GM15510 (cell line): ENCODE data around the gene FIG4.

Experiments used
- POLR2A ChIP-seq: IDR thresholded peaks from 3 replicates; pipeline ENCODE4 v1.6.1; 2011; ENCODE audit warnings: borderline replicate concordance; ENCODE audit not compliant: insufficient read length; ENCODE audit errors: extremely low read depth

FIG4 gene

DNA sequence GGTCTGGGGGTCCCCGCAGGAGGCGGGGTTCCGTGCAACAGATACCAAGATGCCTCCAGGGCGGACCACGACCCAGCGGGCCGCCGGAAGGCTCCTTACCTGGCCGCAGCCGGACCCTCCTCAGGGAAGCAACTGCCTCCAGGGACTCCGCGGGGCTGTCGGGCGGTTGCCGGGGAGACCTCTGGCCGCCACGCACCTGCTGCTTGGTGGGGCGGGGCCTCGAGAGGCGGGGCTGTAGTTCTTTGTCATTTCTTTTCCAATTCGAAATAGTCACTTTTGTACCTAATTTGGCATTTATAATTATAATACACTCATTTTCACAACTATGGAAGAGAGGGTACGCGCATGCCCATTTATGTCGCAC is 741 bp upstream of the FIG4 start:
- TF ChIP-seq POLR2A: no peak

DNA sequence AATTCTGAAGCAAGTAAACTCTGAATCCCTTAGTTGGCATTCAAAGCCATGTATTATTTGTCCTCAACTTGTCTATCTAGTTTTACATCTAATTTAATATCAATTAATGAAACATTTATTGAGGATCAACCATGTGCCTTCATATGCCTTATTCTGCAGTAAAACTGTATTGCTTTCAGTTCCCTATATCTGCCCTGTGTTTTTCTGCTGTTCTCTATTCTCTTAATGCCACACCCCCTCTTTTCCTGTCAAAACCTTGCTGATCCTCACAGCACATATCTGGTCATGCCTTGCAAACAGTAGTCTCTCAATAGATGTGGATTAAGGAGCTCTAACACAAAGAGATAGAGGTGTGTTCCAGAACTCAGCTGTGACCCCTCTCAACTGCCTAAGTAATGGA is 2.0 kb downstream of the FIG4 start:
- no peak for TF ChIP-seq POLR2A

DNA sequence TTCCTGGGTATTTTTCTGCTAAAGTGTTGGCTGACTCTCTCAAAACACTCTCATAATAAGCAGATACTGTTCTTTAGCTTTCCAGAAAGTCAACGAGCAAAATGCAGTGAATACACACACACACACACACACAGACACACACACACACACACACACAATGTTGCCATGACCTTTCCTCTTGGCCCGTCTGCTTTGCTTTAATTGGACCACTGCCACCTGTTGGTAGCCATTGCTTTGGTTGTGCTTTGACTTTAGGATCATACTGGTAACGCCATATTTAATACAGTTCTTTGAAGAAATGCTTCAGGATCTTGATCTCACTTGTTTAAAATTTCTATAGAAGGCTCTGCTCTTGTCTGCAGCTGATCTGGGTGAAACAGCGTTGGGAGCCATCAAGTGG is 4.4 kb downstream of the FIG4 start:
- TF ChIP-seq POLR2A: no peak

DNA sequence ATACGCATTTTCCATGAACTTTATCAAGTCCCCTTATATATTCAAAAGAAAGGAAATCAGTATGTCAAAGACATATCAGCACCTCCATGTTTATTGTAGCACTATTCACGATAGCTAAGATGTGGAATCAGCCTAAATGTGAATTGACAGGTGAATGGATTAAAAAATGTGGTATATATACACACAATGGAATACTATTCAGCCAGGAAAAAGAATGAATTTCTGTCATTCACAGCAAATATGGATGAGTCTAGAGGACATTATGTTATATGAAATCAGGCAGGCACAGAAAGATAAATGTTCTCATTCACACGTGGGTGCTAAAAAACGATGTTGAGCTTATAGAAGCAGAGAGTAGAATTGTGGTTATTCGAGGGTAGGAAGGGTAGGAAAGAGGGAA is 5.3 kb downstream of the FIG4 start:
- no peak for TF ChIP-seq POLR2A

DNA sequence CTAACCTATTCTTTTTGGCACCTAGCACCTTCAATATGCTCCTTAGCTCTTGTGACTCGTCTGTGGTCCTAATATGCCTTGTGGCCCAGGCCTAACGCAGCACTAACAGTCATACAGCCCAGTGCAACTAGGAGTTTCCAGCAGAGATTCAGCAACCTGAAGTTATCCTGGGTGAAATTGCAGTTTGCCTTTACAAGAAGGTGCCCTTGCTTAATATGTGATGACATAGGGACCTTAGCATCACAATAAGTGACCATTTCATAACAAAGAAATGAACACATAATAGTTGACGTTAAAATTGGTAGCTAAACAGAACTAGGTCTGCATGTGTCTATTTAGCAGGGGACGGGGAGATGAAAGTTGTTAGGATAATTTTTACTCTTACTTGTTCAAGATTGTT is 10.1 kb downstream of the FIG4 start:
- TF ChIP-seq POLR2A: no peak

DNA sequence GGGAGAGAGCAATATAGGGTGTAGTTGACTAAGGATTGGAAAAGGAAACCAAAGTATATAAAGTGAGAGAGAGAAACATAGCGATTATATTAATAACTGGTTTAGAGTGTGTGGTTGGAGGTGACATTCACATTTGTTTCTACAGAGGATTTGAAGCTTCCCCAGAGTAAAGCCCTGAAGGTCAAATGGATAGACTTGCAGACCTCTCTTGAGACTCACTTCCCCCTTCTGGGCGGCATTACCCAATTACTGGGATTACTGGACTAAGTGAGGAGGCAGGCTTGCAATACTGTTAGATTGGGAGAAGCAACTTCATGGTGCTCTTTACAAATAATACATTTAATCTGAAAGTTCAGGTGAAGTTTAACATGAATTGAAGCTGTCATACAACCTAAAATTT is 10.7 kb downstream of the FIG4 start:
- TF ChIP-seq POLR2A: no peak

DNA sequence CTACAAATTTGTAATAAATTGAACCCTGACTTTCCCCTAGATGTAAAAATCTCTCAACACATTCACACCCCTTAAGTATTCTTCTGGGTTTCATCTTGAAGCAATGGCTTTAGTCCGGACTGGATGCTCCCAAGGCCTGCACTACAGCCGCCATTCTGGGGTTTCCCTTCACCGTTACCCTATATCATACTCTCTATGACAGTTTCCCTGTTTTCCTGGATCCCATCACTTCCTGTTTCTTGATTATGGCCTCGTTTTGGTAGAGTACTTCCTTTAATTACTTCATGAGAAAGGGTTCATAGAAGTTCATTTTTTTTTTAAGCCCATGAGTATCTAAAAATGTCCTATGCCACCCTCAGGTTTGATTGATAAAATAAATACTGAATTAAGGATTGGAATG is 11.7 kb downstream of the FIG4 start:
- no peak for TF ChIP-seq POLR2A

GRCh38 chr6:109705258-109705657 is 14.2 kb downstream of the FIG4 start:
- TF ChIP-seq POLR2A: no peak

DNA sequence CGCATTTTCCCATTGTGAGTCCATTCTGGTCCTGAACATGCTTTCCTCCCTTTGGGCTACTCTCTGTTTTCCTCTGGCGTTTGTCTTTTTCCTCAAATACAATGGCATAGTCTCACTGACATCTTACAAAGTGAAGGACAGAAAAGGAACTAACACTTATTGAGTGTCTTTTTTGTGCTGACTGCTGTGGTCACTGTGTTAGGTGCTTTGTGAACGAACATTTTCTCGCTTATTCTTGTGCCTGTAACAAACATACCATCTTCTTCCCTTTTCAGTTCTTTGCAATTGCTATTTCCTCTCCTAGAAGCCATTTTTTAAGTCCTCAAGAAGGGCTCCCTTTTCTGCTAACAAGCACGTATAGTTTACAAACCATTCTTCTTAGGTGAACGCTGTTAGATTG is 15.4 kb downstream of the FIG4 start:
- TF ChIP-seq POLR2A: no peak

DNA sequence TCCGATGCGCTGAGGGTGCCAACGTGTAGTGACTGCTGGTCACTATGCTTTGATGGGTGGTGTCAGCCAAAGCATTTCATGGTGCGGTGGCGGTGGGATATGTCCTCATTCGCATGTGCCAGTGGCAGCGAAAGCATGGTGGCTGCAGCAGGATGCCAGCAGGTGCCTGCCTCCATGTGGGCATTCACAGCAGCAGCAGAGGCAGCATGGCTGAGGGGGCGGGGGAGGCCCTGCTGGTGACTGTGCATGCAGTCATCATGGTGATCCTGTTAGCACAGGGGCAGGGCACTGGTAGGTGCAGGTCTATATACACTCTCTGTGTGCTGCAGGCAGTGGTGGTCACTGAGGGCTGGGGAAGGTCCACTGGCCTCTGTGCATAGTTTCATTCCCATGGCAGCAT is 22.0 kb downstream of the FIG4 start:
- TF ChIP-seq POLR2A: no peak

DNA sequence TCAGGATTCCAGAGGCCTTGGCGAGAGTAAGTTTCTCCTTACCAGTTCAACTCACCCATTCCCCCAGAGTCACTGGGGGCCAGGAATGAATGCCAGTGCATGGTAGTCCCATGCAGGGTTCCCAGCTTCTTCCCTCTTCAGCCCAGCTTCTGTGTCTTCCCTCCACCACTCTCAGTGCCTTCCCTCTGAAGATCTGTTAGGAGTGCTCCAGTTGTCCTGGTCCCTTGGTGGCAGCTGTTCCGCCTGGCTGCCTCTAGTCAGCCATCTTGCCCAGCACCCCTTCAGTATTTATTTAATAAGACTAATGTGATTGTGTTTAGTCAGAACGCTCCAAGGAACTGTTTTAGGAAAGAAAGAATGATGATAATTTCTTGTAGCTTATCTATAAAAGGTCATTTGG is 23.1 kb downstream of the FIG4 start:
- no peak for TF ChIP-seq POLR2A

DNA sequence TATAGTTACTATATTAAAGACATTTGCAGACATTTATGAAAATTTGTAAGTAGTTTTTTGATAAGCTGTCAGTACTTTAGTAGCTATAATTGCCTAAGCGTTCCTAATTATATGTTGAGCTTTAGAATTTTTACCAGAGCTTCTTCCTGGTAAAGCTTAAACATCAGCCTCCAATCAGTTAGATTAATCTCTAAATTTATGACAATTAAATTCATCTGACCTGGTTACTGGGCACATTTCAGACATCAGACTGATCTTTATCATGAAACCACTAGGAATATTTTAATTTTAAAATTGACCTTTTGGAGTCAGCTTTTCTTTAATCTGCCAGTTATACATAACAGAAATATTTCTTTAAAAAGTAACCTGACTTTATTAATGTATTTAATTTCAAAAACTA is 23.5 kb downstream of the FIG4 start:
- TF ChIP-seq POLR2A: no peak

GRCh38 chr6:109715616-109716015 is 24.5 kb downstream of the FIG4 start:
- TF ChIP-seq POLR2A: no peak

- no peak for TF ChIP-seq POLR2A
Observed at GRCh38 chr6:109717971-109718370, 26.9 kb downstream of the FIG4 start.

DNA sequence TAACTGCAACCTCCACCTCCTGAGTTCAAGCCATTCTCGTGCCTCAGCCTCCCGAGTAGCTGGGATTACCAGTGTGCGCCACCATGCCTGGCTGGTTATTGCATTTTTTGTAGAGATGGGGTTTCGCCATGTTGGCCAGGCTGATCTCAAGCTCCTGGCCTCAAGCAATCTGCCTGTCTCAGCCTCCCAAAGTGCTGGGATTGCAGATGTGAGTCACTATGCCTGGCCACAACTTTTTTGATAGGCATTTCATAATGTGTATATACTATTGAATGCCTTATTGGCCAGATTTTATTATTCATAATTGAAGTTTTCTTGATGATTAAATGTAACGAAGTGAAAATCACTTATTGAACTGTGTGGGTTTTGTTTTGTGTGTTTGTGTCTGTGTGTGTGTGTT is 27.9 kb downstream of the FIG4 start:
- no peak for TF ChIP-seq POLR2A

DNA sequence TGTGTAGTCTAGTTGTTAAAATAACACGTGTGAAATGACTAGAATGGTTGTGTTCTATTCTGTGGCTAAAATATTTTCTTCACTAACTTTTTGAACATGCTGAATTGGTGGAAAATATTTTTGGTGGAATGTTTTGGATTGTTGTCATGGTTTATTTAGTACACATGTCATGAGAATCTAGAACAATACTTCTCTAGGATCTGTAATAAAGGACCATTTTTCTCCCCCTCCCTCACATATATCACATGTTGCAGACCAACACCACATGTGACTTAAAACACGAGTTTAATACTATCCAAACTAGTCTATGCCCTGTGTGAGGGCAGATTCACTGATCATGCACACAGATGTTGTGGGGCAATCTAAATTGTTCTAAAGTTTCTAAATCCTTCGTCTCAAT is 29.2 kb downstream of the FIG4 start:
- no peak for TF ChIP-seq POLR2A

DNA sequence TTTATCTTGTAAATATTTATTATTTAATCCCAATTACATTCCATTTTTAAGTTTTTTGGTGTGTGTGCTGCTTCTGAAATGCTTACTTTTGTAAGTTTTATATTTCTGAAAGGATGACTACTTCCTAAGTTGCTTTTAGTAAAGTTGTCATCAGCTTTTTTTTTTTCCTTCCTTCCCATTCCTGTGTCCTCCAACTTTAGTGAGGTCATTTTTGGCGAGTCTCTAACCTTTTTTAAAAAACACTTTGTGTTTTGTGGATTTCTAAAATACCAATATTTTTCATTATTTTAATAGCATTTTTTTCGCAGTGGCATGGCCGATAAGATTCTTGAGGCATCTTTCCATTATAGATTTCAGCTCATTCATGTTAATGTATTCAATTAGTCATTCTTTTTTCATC is 30.9 kb downstream of the FIG4 start:
- no peak for TF ChIP-seq POLR2A
